ENCODE data around the gene FUT8.

Gene FUT8

DNA sequence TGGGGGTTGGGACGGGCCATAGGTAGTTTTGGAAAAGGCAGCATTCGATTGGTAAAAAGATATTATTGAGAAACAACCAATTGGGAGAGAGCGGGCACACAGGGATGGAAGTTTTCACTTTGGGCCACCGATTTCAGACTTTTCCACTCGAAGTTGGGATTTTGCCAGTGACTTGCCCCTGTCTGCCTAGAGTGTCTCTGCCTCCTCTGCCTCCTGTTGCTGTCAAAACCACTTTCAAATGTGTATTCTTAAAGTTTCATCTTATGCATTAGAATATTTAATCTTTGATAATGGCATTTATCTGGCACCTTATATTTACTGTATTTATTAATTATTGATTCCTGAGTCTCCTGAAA, 182.3 kb downstream of the FUT8 start:
- TF ChIP-seq, protein P1, sequence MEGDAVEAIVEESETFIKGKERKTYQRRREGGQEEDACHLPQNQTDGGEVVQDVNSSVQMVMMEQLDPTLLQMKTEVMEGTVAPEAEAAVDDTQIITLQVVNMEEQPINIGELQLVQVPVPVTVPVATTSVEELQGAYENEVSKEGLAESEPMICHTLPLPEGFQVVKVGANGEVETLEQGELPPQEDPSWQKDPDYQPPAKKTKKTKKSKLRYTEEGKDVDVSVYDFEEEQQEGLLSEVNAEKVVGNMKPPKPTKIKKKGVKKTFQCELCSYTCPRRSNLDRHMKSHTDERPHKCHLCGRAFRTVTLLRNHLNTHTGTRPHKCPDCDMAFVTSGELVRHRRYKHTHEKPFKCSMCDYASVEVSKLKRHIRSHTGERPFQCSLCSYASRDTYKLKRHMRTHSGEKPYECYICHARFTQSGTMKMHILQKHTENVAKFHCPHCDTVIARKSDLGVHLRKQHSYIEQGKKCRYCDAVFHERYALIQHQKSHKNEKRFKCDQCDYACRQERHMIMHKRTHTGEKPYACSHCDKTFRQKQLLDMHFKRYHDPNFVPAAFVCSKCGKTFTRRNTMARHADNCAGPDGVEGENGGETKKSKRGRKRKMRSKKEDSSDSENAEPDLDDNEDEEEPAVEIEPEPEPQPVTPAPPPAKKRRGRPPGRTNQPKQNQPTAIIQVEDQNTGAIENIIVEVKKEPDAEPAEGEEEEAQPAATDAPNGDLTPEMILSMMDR (IDR thresholded peaks at IDR 0.05; ENCODE audit: control insufficient read depth, insufficient read depth, low read depth, low read length, missing control alignments), result no peak
- H3K4me3 ChIP-seq (ENCODE audit: control insufficient read depth, low read depth, low read length), result no peak overlapping the region
- no peak for DNase-seq (ENCODE audit: low read depth)

- TF ChIP-seq, protein P1 (IDR thresholded peaks at IDR 0.05; ENCODE audit: control insufficient read depth, insufficient read depth, low read depth, low read length, missing control alignments), result no peak
- DNase-seq (ENCODE audit: low read depth), result peak; percentile 3
- no peak overlapping the region for H3K4me3 ChIP-seq (ENCODE audit: control insufficient read depth, low read depth, low read length)
These were observed 186.8 kb downstream of the FUT8 start for GRCh38 chr14:65599375-65599774.

DNA sequence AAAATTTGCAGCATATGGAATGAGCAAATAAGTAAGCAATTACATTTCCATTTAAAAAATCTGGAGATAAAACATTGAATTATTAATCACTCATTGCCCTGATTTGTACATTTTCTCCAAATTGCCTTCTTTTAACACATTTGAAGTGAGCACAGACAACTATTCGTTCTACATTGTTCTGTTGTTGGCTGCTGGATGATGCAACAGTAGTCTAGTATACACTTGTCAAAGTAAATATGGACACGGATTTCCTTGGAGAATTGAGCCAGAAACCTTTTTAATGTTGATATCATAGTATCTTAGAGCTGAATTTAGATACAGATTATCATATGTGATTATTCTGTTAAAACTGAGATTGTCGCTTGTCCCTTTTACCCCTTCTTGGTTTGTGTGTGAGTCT, 188.2 kb downstream of the FUT8 start:
- DNase-seq (ENCODE audit: low read depth), result no peak
- TF ChIP-seq, protein P1 (IDR thresholded peaks at IDR 0.05; ENCODE audit: control insufficient read depth, insufficient read depth, low read depth, low read length, missing control alignments), result no peak
- no peak overlapping the region for H3K4me3 ChIP-seq (ENCODE audit: control insufficient read depth, low read depth, low read length)

GRCh38 chr14:65604535-65604934, 192.0 kb downstream of the FUT8 start:
- TF ChIP-seq, protein P1 (IDR thresholded peaks at IDR 0.05; ENCODE audit: control insufficient read depth, insufficient read depth, low read depth, low read length, missing control alignments), result no peak
- no peak for DNase-seq (ENCODE audit: low read depth)
- no peak overlapping the region for H3K4me3 ChIP-seq (ENCODE audit: control insufficient read depth, low read depth, low read length)

- H3K4me3 ChIP-seq (ENCODE audit: control insufficient read depth, low read depth, low read length), result no peak overlapping the region
- TF ChIP-seq, protein P1 (IDR thresholded peaks at IDR 0.05; ENCODE audit: control insufficient read depth, insufficient read depth, low read depth, low read length, missing control alignments), result no peak
- DNase-seq (ENCODE audit: low read depth), result no peak
These were observed 192.4 kb downstream of the FUT8 start for GRCh38 chr14:65604936-65605335.

GRCh38 chr14:65606460-65606859, 193.9 kb downstream of the FUT8 start:
- TF ChIP-seq, protein P1 (IDR thresholded peaks at IDR 0.05; ENCODE audit: control insufficient read depth, insufficient read depth, low read depth, low read length, missing control alignments), result no peak
- no peak for DNase-seq (ENCODE audit: low read depth)
- H3K4me3 ChIP-seq (ENCODE audit: control insufficient read depth, low read depth, low read length), result no peak overlapping the region

DNA sequence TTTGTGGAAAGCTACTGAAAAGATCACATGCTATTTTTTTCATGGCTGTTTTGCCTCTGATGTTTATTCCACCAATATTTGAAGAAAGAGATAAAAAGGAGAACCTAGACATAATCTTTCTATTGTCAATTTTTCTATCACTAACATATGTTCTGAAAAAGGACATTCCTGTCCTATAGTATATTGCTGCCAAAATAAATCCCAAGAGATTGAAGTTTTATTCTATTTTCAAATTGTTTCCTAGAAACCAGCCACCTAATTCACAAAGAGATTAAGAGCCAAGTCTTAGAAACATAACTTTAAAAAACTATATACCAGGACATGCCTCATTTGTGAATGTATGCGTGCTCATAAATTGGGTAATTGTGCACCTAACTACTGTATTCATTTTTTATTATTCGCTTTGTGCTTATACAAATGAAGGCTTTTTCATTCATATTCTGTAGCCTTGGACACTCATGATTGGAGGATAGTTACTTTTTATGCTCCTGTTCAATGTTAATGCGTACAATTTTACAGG, 200.7 kb downstream of the FUT8 start:
- TF ChIP-seq, protein P1 (IDR thresholded peaks at IDR 0.05; ENCODE audit: control insufficient read depth, insufficient read depth, low read depth, low read length, missing control alignments), result no peak
- no peak overlapping the region for H3K4me3 ChIP-seq (ENCODE audit: control insufficient read depth, low read depth, low read length)
- DNase-seq (ENCODE audit: low read depth), result no peak
